Adrenal gland (tissue), 5 donors: ENCODE data around the gene ULK3.

Experiments used
- POLR2A ChIP-seq, 2 donors: fragments of 450-650 bp; IDR thresholded peaks; one replicate each; pipeline ENCODE4 v1.6.1; 2017; ENCODE audit warnings: antibody characterized with exemption in 2 of 2, mild to moderate bottlenecking in 2 of 2, moderate library complexity in 1 of 2
- TF ChIP-seq, protein P1 (sequence below), 6 experiments: fragments of 450-650 bp in 4 of 6; fragments of 200-600 bp in 2 of 6; sonication (generic) in 1 of 6; IDR thresholded peaks; 1 replicate in 5 of 6; 2 replicates in 1 of 6; pipeline versions ENCODE4 v1.5.1 to v1.8.0; 2016 to 2021; ENCODE audit warnings: antibody characterized with exemption in 6 of 6, mild to moderate bottlenecking in 2 of 6, moderate library complexity in 1 of 6
- donor health status: DM: no; HTN: no; CAD: no.

DNA sequence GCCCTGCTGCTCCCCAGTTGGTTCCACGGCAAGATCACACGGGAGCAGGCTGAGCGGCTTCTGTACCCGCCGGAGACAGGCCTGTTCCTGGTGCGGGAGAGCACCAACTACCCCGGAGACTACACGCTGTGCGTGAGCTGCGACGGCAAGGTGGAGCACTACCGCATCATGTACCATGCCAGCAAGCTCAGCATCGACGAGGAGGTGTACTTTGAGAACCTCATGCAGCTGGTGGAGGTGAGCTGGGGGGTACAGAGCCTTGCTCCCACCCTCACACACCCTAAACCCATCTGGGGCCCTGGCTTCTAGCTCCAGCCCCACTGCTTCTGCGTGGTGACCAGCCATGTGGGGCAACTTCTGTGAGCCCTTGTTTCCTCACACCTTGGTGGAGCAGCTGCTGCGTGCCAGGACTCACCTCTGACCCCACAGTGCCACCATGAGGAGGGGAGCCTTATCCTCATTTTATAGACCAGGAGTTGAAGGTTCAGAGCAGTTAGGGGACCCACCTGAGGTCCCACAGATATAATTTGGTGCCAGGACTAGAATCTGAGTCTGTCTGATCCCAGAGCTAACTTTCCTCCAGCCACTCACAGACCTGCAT, 43.6 kb downstream of the ULK3 start:
- TF ChIP-seq POLR2A (IDR thresholded peaks at IDR 0.05): no peak
- TF ChIP-seq, protein P1, sequence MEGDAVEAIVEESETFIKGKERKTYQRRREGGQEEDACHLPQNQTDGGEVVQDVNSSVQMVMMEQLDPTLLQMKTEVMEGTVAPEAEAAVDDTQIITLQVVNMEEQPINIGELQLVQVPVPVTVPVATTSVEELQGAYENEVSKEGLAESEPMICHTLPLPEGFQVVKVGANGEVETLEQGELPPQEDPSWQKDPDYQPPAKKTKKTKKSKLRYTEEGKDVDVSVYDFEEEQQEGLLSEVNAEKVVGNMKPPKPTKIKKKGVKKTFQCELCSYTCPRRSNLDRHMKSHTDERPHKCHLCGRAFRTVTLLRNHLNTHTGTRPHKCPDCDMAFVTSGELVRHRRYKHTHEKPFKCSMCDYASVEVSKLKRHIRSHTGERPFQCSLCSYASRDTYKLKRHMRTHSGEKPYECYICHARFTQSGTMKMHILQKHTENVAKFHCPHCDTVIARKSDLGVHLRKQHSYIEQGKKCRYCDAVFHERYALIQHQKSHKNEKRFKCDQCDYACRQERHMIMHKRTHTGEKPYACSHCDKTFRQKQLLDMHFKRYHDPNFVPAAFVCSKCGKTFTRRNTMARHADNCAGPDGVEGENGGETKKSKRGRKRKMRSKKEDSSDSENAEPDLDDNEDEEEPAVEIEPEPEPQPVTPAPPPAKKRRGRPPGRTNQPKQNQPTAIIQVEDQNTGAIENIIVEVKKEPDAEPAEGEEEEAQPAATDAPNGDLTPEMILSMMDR (IDR thresholded peaks at IDR 0.05): no peak
